ENCODE data around the gene PLA2G3.

DNA sequence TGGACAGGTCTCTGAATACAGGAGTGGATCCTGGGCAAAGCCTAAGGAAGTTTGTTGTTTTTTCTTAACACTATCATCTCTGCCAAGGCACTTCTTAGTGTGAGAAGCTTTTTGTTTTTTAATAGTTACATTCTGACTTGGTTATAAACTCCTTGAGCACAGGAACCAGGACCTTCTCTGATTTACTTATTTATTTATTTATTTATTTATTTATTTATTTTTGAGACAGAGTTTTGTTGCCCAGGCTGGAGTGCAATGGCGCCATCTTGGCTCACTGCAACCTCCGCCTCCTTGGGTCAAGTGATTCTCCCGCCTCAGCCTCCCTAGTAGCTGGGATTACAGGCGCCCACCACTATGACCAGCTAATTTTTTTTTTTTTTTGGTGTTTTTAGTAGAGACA lies 30.7 kb upstream of the PLA2G3 start:
- TF ChIP-seq POLR2AphosphoS5 (IDR thresholded peaks at IDR 0.05; ENCODE audit: low read depth, low read length) (no peak), TAF1 (IDR thresholded peaks at IDR 0.05; ENCODE audit: low read depth, low read length) (no peak), POLR2A (IDR thresholded peaks at IDR 0.05; ENCODE audit: low read depth, low read length) (no peak)
